WTC11 (cell line): ENCODE measurements around the gene GALT. TPM values are rescaled to one million over a fixed set of nuclear protein-coding genes. Genes with fewer than 3 reads are reported as not detected.

Experiments
- ATAC-seq: fragments of 200-7000 bp; cut with Tn5 transposase; 2 replicates; pipeline ENCODE4 v1.10.0; 2021; ENCODE audit warnings: mild to moderate bottlenecking, moderate library complexity
- CTCF ChIA-PET: fragments of 300-600 bp; sonication (Branson Sonifier 250); formaldehyde crosslinking; loops from one replicate; lab custom pipeline; 2021; ENCODE audit warnings: antibody characterized with exemption; lab: Charles Lee
- POLR2A ChIA-PET: fragments of 350-600 bp; sonication (Branson Sonifier 250); formaldehyde crosslinking; loops from one replicate; lab custom pipeline; 2021; ENCODE audit warnings: antibody characterized with exemption; lab: Charles Lee
- DNase-seq: peaks from one replicate; pipeline ENCODE4 v3.0.0; 2021; ENCODE audit warnings: low spot score
- H3K27ac Mint-ChIP-seq: 2 replicates; pipeline ENCODE4 v1.8.0; 2021; ENCODE audit warnings: mixed read lengths
- H3K27me3 Mint-ChIP-seq: 2 replicates; pipeline ENCODE4 v1.8.0; 2021; ENCODE audit warnings: low read depth, mild to moderate bottlenecking, moderate library complexity, mixed read lengths
- H3K36me3 Mint-ChIP-seq: 2 replicates; pipeline ENCODE4 v1.8.0; 2021; ENCODE audit warnings: mixed read lengths
- H3K4me1 Mint-ChIP-seq: 2 replicates; pipeline ENCODE4 v1.8.0; 2022; ENCODE audit warnings: mixed read lengths
- H3K4me3 Mint-ChIP-seq: 2 replicates; pipeline ENCODE4 v1.8.0; 2021; ENCODE audit warnings: mild to moderate bottlenecking, moderate library complexity, mixed read lengths
- H3K9me3 Mint-ChIP-seq: 2 replicates; pipeline ENCODE4 v1.8.0; 2021; ENCODE audit warnings: mixed read lengths
- ELF4 ChIP-seq: sonication (generic); formaldehyde crosslinking; IDR thresholded peaks from 2 replicates; pipeline ENCODE4 v1.8.1; 2022; ENCODE audit warnings: low read depth, mild to moderate bottlenecking, moderate library complexity, missing genetic modification reagents
- ESRRA ChIP-seq: sonication (generic); formaldehyde crosslinking; IDR thresholded peaks from 2 replicates; pipeline ENCODE4 v1.8.1; 2022; ENCODE audit warnings: mild to moderate bottlenecking, missing genetic modification reagents, borderline replicate concordance
- FOXJ3 ChIP-seq: sonication (generic); formaldehyde crosslinking; IDR thresholded peaks from 2 replicates; pipeline ENCODE4 v1.9.0; 2021; ENCODE audit warnings: missing genetic modification reagents, mild to moderate bottlenecking, borderline replicate concordance
- KAT7 ChIP-seq: sonication (generic); formaldehyde crosslinking; IDR thresholded peaks from 2 replicates; pipeline ENCODE4 v1.8.1; 2023; ENCODE audit warnings: missing genetic modification reagents, mild to moderate bottlenecking, borderline replicate concordance
- NR2C2 ChIP-seq: sonication (generic); formaldehyde crosslinking; IDR thresholded peaks from 2 replicates; pipeline ENCODE4 v1.8.0; 2022; ENCODE audit warnings: mild to moderate bottlenecking, missing genetic modification reagents
- NR3C1 ChIP-seq: sonication (generic); formaldehyde crosslinking; conservative IDR thresholded peaks from 2 replicates; pipeline ENCODE4 v1.8.1; 2023; ENCODE audit warnings: low read depth, mild to moderate bottlenecking, missing genetic modification reagents
- SMAD3 ChIP-seq: sonication (generic); formaldehyde crosslinking; IDR thresholded peaks from 2 replicates; pipeline ENCODE4 v1.8.0; 2022; ENCODE audit warnings: missing genetic modification reagents, mild to moderate bottlenecking, borderline replicate concordance
- SMAD4 ChIP-seq: sonication (generic); formaldehyde crosslinking; IDR thresholded peaks from 2 replicates; pipeline ENCODE4 v1.8.0; 2022; ENCODE audit warnings: mild to moderate bottlenecking, missing genetic modification reagents
- SP1 ChIP-seq: sonication (generic); formaldehyde crosslinking; conservative IDR thresholded peaks from 2 replicates; pipeline ENCODE4 v1.8.1; 2022; ENCODE audit warnings: missing genetic modification reagents
- TEAD4 ChIP-seq: sonication (generic); formaldehyde crosslinking; IDR thresholded peaks from 2 replicates; pipeline ENCODE4 v1.8.0; 2022; ENCODE audit warnings: mild to moderate bottlenecking, missing genetic modification reagents
- ZNF121 ChIP-seq: sonication (generic); formaldehyde crosslinking; IDR thresholded peaks from 2 replicates; pipeline ENCODE4 v1.8.0; 2023; ENCODE audit warnings: missing genetic modification reagents
- ZNF232 ChIP-seq: sonication (generic); formaldehyde crosslinking; IDR thresholded peaks from 2 replicates; pipeline ENCODE4 v1.8.0; 2022; ENCODE audit warnings: mild to moderate bottlenecking, missing genetic modification reagents
- total RNA-seq: library from RNA; stranded (reverse); gene quantifications from 3 replicates; pipeline ENCODE4 v1.2.3, GENCODE V29; 2021
- TF ChIP-seq, protein P1 (sequence below): sonication (generic); formaldehyde crosslinking; IDR thresholded peaks from 2 replicates; pipeline ENCODE4 v1.8.0; 2022; ENCODE audit warnings: missing genetic modification reagents
- TF ChIP-seq, protein P2 (sequence below): fragments of 250-450 bp; sonication (Bioruptor Pico); IDR thresholded peaks from 2 replicates; pipeline ENCODE4 v1.9.0; 2021; ENCODE audit warnings: mild to moderate bottlenecking, borderline replicate concordance
- TF ChIP-seq, protein P3 (sequence below): sonication (generic); formaldehyde crosslinking; IDR thresholded peaks from 2 replicates; pipeline ENCODE4 v1.8.1; 2023; ENCODE audit warnings: mild to moderate bottlenecking, missing genetic modification reagents, borderline replicate concordance
- TF ChIP-seq, protein P4 (sequence below): sonication (generic); formaldehyde crosslinking; IDR thresholded peaks from 2 replicates; pipeline ENCODE4 v1.8.0; 2022; ENCODE audit warnings: mild to moderate bottlenecking, missing genetic modification reagents

The GALT gene
- total RNA-seq, 1 experiment from 2014 or later = 39.7 TPM

DNA sequence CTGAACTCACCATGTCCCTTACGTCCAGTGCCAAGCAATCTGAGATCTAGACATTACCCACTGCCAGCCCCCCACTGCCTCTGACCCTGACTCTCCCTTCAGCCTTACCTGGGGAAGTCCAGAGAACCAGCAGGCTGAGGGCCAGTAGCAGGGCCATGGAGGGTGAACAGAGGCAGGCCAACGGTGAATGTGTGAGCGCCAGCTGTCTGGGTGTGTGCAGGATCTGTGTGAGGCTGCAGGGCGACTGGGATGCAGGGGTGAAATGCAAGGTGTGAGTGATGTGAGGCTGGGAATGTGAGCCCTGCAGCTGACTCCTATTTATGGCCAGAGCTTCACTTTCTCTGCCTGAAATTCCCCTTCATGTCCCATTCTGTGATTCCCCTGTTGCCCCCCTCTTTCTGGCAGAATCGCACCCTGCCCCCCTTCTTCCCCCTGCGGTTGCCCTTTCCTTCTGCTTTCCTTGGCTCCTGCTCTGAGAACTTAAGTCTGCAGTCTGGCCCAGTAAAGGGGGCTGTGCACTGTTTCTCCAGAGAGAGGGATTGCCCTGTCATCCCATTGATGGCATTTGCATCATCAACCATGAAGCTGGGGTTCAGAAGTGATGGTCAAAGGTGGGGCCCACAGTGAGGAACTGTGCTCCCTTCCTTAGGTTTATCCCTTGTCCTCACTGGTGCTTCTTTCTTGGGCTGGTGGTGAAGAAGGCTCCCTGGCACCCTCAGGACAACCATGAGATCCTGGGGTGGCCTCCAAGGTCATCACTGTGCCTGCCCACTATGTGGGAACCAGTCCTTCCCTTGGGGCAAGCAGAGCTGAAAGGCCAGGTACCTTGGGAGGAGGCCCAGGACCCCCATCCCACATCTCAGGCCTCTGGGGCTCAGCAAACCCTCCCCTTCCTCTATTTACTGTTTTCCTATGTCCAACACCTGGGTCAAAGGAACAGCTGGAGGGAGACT is 44.8 kb downstream of the GALT start, which contains the start of gene CCL19:
TSS of gene CCL19 (minus strand) at position 294 of the 953 bp plus-strand sequence. CDS start at position 157, 137 bp downstream.
- no peak for DNase-seq
- Mint-ChIP-seq H3K4me1 (peaks cover 20% of the 10 kb centered on the region), H3K4me3 (no peak within 1 kb of the TSS)
- TF ChIP-seq TEAD4 (CRISPR knock-in tag) (no peak), SMAD4 (CRISPR knock-in tag) (no peak), ZNF121 (CRISPR knock-in tag) (no peak), SP1 (CRISPR knock-in tag) (no peak), NR2C2 (CRISPR knock-in tag) (no peak), NR3C1 (no peak), ZNF232 (no peak), ESRRA (CRISPR knock-in tag) (no peak), FOXJ3 (CRISPR knock-in tag) (no peak), ELF4 (no peak), KAT7 (no peak), SMAD3 (CRISPR knock-in tag) (no peak)
- TF ChIP-seq, protein P1, sequence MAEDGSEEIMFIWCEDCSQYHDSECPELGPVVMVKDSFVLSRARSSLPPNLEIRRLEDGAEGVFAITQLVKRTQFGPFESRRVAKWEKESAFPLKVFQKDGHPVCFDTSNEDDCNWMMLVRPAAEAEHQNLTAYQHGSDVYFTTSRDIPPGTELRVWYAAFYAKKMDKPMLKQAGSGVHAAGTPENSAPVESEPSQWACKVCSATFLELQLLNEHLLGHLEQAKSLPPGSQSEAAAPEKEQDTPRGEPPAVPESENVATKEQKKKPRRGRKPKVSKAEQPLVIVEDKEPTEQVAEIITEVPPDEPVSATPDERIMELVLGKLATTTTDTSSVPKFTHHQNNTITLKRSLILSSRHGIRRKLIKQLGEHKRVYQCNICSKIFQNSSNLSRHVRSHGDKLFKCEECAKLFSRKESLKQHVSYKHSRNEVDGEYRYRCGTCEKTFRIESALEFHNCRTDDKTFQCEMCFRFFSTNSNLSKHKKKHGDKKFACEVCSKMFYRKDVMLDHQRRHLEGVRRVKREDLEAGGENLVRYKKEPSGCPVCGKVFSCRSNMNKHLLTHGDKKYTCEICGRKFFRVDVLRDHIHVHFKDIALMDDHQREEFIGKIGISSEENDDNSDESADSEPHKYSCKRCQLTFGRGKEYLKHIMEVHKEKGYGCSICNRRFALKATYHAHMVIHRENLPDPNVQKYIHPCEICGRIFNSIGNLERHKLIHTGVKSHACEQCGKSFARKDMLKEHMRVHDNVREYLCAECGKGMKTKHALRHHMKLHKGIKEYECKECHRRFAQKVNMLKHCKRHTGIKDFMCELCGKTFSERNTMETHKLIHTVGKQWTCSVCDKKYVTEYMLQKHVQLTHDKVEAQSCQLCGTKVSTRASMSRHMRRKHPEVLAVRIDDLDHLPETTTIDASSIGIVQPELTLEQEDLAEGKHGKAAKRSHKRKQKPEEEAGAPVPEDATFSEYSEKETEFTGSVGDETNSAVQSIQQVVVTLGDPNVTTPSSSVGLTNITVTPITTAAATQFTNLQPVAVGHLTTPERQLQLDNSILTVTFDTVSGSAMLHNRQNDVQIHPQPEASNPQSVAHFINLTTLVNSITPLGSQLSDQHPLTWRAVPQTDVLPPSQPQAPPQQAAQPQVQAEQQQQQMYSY = no peak
- TF ChIP-seq, protein P2, sequence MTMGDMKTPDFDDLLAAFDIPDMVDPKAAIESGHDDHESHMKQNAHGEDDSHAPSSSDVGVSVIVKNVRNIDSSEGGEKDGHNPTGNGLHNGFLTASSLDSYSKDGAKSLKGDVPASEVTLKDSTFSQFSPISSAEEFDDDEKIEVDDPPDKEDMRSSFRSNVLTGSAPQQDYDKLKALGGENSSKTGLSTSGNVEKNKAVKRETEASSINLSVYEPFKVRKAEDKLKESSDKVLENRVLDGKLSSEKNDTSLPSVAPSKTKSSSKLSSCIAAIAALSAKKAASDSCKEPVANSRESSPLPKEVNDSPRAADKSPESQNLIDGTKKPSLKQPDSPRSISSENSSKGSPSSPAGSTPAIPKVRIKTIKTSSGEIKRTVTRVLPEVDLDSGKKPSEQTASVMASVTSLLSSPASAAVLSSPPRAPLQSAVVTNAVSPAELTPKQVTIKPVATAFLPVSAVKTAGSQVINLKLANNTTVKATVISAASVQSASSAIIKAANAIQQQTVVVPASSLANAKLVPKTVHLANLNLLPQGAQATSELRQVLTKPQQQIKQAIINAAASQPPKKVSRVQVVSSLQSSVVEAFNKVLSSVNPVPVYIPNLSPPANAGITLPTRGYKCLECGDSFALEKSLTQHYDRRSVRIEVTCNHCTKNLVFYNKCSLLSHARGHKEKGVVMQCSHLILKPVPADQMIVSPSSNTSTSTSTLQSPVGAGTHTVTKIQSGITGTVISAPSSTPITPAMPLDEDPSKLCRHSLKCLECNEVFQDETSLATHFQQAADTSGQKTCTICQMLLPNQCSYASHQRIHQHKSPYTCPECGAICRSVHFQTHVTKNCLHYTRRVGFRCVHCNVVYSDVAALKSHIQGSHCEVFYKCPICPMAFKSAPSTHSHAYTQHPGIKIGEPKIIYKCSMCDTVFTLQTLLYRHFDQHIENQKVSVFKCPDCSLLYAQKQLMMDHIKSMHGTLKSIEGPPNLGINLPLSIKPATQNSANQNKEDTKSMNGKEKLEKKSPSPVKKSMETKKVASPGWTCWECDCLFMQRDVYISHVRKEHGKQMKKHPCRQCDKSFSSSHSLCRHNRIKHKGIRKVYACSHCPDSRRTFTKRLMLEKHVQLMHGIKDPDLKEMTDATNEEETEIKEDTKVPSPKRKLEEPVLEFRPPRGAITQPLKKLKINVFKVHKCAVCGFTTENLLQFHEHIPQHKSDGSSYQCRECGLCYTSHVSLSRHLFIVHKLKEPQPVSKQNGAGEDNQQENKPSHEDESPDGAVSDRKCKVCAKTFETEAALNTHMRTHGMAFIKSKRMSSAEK (CRISPR knock-in tag) = no peak
- TF ChIP-seq, protein P3, sequence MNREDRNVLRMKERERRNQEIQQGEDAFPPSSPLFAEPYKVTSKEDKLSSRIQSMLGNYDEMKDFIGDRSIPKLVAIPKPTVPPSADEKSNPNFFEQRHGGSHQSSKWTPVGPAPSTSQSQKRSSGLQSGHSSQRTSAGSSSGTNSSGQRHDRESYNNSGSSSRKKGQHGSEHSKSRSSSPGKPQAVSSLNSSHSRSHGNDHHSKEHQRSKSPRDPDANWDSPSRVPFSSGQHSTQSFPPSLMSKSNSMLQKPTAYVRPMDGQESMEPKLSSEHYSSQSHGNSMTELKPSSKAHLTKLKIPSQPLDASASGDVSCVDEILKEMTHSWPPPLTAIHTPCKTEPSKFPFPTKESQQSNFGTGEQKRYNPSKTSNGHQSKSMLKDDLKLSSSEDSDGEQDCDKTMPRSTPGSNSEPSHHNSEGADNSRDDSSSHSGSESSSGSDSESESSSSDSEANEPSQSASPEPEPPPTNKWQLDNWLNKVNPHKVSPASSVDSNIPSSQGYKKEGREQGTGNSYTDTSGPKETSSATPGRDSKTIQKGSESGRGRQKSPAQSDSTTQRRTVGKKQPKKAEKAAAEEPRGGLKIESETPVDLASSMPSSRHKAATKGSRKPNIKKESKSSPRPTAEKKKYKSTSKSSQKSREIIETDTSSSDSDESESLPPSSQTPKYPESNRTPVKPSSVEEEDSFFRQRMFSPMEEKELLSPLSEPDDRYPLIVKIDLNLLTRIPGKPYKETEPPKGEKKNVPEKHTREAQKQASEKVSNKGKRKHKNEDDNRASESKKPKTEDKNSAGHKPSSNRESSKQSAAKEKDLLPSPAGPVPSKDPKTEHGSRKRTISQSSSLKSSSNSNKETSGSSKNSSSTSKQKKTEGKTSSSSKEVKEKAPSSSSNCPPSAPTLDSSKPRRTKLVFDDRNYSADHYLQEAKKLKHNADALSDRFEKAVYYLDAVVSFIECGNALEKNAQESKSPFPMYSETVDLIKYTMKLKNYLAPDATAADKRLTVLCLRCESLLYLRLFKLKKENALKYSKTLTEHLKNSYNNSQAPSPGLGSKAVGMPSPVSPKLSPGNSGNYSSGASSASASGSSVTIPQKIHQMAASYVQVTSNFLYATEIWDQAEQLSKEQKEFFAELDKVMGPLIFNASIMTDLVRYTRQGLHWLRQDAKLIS = no peak
- TF ChIP-seq, protein P4, sequence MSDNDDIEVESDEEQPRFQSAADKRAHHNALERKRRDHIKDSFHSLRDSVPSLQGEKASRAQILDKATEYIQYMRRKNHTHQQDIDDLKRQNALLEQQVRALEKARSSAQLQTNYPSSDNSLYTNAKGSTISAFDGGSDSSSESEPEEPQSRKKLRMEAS (CRISPR knock-in tag) = no peak
- TF ChIP-seq, all 79 proteins: peak for 0
- no peak for ATAC-seq
- POLR2A ChIA-PET = no interaction called here
- Mint-ChIP-seq H3K27me3 (peaks cover 3% of the 10 kb centered on the region), H3K36me3 (no peaks in the 10 kb centered on the region), H3K27ac (no peak within 1 kb of the TSS), H3K9me3 (no peaks in the 10 kb centered on the region)
- CTCF ChIA-PET = interaction anchor here (0.5 to 9.0 kb wide), 4 partner anchors 10 to 52 kb away, joined by 3 to 60 read pairs (median 10); no protein-coding TSS in a partner anchor
